Stimulated activated CD8-positive, alpha-beta memory T cell treated with anti-CD3 and anti-CD28 coated beads, Interleukin-7, amount 100 ng/mL, for 1 hour (primary cell): ENCODE results near the gene SLC15A4.

Source experiments
- DNase-seq, 2 donors: peaks; one replicate each; pipeline ENCODE4 v3.0.0-alpha.2; 2020; ENCODE audit warnings: low read depth in 2 of 2

The SLC15A4 gene

DNA sequence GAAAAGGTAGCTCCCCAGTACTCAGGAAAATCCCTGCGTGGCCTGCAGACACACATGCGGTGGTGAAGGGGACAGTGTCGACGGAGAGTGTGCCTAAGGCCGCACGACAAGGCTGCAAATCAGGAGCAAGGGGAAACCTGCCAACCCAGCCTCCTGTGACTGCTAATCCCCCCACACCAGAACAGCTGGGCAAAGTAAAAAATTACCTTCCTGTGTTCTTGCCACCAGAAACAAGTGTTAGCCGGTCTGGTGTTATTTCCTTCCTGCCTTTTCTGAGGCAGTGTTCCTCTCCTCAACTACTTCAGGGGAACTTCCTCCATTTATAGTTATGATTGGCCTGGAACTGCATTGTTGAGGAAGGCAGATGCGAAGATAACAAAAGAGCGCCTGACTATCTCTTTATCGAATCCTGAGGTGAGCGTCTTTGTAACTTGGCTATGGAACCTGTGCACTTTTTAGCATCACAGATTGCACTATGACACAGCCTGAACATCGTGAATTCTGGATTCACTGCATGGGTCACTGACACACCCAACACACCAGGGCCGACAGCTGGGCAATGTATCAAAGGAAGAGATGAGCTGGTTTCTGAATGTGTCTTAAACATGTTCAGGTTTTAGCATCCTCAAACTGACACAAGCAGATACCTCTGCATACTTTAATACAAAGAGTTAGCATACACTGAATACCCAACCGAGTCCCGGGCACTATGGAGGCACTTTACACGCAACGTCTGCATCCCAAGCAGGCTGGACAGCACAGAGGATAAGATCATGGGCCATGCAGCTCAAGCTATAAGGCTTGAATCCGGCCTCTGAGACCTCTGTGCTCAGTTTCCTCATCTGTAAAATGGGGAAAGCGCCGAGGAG, 28.9 kb downstream of the SLC15A4 start:
- DNase-seq = no peak

GRCh38 chr12:128793701-128794100, 30.1 kb downstream of the SLC15A4 start:
- DNase-seq = no peak

DNA sequence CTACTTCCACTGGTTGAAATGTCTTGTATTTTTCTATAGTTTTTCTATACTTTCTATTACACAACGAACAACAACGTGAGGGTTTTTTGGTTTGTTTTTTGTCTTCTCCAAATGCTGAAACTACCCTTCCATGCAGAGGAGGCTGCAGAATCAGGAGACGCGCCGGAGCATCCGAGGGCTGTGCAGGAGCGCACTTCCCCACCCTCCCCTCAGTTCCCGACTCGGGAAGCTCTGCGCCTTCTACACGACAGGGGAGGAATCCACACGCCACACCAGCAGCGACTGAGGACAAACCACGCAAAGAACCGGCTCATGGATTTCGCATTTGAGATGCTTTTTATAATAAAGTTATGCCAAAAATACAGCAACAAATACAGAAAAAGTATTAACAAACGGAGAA, 30.9 kb downstream of the SLC15A4 start:
- no peak for DNase-seq

DNA sequence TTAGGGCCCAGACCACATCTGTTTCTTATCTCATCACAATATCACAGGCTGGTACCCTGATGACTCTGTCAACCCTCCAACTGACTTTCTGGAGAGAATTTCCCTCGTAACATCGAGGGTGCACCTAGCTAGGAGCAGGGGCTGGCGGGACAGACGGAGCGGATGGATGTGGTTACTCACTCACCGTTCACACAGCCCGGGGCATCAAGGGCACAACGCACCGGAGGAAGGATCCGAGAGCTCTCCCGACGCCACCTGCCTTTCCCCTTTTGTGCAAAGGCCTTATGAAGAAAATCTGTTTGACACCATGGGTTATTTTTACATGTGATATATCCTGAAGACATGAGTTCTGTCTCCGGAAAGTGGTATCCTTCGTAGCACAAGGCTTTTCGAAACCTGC, 31.4 kb downstream of the SLC15A4 start:
- no peak for DNase-seq

- DNase-seq = no peak
Measured at GRCh38 chr12:128791395-128792322, 32.1 kb downstream of the SLC15A4 start.

DNA sequence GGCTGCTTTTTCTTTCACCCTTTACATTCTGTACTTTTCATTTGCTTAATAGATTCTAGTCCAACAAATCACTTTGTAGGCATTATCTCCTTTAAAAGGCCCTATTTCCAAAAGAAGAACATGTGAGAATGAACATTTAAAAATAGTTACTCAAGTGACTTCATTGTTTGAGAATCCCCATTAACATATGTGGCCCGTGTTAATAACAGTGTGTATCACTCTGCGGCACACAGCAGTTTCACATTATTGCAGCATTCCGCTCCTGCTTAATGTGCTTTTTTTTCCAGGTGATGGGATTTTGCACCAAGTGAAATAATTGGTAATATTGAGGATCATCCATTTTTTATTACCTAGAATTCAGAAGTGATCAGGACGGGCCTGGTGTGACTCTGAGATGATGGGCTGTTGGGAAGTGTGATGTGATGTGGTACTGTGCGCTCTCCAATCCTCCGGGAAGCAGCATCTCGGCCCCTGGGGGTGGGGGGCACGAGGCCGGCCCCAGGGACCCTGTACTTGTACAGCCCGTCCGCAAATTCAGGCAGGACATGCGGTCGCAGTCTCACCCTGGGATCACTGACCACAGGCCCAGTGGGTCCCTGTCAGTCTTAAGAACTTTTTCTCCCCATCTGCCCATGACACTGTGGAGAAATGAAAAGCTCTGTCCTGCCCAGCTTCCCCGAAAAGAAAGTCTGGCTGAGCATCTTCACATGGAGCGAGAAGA, 32.9 kb downstream of the SLC15A4 start:
- no peak for DNase-seq

- DNase-seq = no peak
Measured at GRCh38 chr12:128790221-128790620, 33.5 kb downstream of the SLC15A4 start.

DNA sequence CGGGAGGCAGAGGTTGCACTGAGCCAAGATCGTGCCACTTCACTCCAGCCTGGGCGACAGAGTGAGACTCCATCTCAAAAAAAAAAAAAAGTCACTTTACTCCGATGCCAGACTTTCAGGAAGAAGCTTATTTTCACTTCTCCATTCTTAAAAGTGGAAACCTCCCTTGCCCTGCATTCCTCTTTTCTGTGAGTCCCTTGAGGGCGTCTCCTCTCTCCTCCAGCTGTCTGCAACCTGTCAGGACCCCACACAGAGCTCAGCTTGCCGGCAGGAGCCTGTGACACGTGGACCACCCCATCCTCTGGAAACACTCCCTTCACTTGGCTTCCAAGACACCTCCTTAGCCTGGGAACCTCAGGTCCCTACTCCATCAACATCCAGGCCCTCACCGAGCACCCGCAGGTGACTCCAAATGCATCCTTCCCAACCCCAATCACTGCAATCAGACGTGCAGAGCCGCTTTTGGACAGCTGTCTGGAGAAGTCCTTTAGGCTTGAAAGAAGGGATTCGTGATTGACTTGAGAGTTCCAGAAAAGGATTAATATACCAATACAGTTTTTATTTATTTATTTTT, 34.3 kb downstream of the SLC15A4 start:
- DNase-seq = no peak

- no peak for DNase-seq
Measured at GRCh38 chr12:128787827-128788226, 35.9 kb downstream of the SLC15A4 start.

DNA sequence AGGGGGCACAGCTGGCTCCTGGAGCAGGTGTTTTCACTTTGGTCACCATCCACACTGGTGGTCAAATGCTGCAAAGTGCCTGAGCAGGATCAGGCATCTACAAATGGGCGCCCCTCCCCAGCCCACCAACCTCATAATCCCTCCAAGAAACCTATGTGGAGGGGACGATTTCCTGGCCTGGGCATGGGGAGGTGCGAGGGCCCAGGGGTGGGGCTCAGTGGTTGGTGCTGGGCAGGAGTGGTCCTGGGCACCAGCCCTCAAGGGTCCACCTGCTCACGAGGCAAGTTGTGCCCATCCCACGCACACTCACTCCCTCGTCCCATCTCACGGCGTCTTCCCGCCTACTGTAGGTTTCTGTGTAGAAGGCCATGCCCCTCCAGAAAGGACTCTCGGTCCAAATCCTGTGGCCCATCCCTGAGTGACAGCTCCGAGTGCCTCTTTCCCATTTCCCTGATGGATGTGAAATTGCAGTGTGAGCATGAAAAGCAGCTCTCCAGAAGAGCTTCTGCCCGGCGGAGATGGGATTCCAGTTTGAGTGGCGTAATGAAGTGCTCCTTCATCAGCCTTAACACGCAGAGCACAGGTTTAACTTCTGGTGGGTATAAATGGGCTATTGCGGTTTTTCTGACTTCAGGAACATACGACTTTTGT, 36.9 kb downstream of the SLC15A4 start:
- DNase-seq = no peak

DNA sequence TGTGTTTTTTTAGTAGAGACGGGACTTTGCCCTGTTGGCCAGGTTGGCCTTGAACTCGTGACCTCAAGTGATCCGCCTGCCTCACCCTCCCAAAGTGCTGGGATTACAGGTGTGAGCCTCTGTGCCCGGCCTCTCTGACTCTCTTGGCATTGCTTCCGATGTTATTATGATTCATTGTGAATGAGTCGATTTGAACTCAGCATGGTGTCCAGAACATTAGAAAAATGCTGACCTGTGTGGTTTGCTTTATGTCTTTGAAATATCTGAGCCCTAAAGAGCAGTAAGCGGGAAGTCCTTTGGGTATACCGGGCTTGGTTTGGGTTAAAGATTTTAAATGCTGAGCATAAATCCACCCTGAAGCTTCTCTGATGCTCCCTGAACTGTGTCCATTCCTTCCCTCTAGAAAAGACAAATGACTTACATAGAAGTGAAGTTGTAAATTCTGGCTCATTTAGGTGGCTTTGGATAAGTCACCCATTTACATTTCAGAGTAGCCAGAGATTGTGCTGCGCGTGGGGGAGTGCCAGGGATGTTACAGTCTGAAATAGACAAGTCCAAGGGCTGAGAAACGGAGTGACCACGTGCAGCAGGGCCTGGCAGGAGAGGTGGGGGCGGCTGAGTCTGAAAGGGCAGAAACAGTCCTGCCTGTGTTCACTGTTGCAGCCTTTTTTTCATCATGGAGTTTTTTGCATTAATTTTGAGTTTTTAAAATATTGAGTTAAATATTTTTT, 39.6 kb downstream of the SLC15A4 start:
- DNase-seq = no peak

GRCh38 chr12:128783129-128783574, 40.6 kb downstream of the SLC15A4 start:
- no peak for DNase-seq

GRCh38 chr12:128779901-128780300, 43.9 kb downstream of the SLC15A4 start:
- DNase-seq = no peak

DNA sequence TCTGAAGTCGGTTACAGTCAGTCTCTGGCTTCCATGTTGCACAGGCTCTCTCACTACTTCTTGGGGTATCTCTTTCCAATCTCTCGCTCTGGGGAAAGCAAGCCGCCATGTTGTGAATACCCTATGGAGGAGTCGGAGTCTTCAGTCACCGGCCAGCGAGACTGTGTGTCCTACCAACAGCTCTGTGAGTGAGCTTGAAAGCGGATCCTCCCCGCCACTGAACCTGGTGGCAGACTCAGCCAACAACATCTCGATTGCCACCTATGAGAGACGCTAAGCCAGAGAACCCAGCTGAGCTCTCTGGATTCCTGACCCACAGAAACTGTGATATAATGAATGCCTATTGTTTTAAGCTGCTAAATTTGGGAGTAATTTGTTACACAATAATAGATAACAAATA, 51.5 kb downstream of the SLC15A4 start:
- no peak for DNase-seq

- DNase-seq = no peak
Measured at GRCh38 chr12:128771681-128772080, 52.1 kb downstream of the SLC15A4 start.

DNA sequence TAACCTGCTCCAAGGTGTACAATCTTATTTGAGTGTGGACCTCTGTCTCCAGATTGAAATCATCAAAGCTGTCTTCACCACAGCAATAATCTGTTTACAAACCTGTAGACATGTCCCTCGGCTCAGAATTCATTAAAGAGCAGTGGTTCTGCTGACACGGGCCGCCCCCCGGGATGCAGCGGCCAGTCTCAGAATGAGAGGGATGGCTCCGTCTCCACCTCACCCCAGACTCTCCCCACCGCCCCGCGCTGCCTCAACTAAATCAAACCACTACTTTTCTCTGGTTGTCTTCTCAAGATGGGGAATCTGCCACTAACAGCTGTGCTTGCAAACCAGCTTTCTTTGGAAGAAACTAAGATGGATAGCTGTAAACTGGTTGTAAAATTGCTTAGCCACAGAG, 56.2 kb downstream of the SLC15A4 start:
- DNase-seq = no peak

- no peak for DNase-seq
Measured at GRCh38 chr12:128766738-128767501, 56.8 kb downstream of the SLC15A4 start.

- no peak for DNase-seq
Measured at GRCh38 chr12:128763395-128763794, 60.4 kb downstream of the SLC15A4 start.

GRCh38 chr12:128761379-128761790, 62.4 kb downstream of the SLC15A4 start:
- no peak for DNase-seq

DNA sequence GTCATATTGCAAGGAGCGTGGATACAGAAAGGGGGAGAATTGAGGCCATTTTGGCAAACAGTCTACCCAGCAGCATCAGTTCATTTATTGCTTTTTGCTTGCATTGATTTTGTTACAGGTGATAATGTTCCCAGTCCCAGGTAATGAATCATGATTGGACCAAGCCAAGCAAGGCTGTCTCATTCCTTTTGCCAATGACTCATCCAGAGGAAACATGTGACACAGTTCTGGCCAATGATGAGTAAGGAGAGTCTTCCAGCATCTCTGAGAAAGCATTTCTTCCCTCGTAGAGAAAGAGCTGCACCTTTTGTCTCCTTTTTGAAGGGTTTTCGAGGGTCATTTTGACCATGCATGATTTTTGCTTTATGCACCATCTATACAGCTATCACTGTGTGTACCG, 68.2 kb downstream of the SLC15A4 start:
- DNase-seq = no peak
